ENCODE results near the gene IGFN1. TPM values are rescaled to one million over a fixed set of nuclear protein-coding genes. Genes with fewer than 3 reads are reported as not detected.
A peak's percentile ranks its signal among the peaks of the same experiment; 100 is the strongest.

The IGFN1 gene
- total RNA-seq, 5 donors from 2014 or later (not counting 1 experiment from before 2014, with no cell fraction given) = not detected

- Histone ChIP-seq H3K9me3 (no peaks in the 10 kb centered on the region), H3K27me3 (replicated peaks in 1 of 2; ENCODE audit: control insufficient read depth in 2 of 2, extremely low read depth in 1 of 2, insufficient read depth in 2 of 2, low read length in 1 of 2) (peaks cover 0 to 8% of the 10 kb centered on the region in 2 experiments), H3K4me3 (ENCODE audit: control insufficient read depth in 1 of 2, extremely low read depth in 1 of 2, low read length in 1 of 2) (peak overlapping the region; percentile 62 to 76), H3K27ac (ENCODE audit: low read length) (no peak overlapping the region), H3K36me3 (ENCODE audit: control insufficient read depth in 2 of 2, extremely low read depth in 1 of 2, insufficient read depth in 1 of 2, low read length in 1 of 2) (peaks cover 0 to 11% of the 10 kb centered on the region in 2 donors), H3K4me1 (ENCODE audit: control insufficient read depth in 1 of 2, extremely low read depth in 1 of 2, insufficient read depth in 2 of 2, low read length in 2 of 2) (peaks cover 3 to 19% of the 10 kb centered on the region in 2 experiments)
- H3K27ac Mint-ChIP-seq = peak overlapping the region; percentile 61 to 95
- DNase-seq (peak in 2 of 35 experiments; percentile 4 to 20), ATAC-seq (replicated peaks in 1 of 4) (peak; percentile 78 to 83 (median 82))
- H3K4me1 Mint-ChIP-seq = peaks cover 23 to 27% (median 25%) of the 10 kb centered on the region in 3 donors
- WGBS (ENCODE audit: insufficient coverage) = 3% methylated on average over 28 of the region's 37 CpGs
- H3K4me3 Mint-ChIP-seq = peak overlapping the region; percentile 86 to 93 (median 86)
- CTCF ChIA-PET = interaction anchor here in 1 of 2 donors (0.5 to 1.8 kb wide), 6 partner anchors 17 to 531 kb away, joined by 3 to 10 read pairs (median 4); partner anchors contain the start of gene DDX59
- no peaks in the 10 kb centered on the region for H3K9me3 Mint-ChIP-seq
- peaks cover 8 to 19% of the 10 kb centered on the region in 2 donors for H3K27me3 Mint-ChIP-seq
- POLR2A ChIA-PET = interaction anchor here (0.5 to 0.6 kb wide), 3 partner anchors 51 to 1743 kb away, joined by 3 to 12 read pairs (median 3); no protein-coding TSS in a partner anchor
- H3K36me3 Mint-ChIP-seq = peaks cover 17% of the 10 kb centered on the region
Observed at GRCh38 chr1:201153474-201154388, 36.9 kb upstream of the IGFN1 start.

DNA sequence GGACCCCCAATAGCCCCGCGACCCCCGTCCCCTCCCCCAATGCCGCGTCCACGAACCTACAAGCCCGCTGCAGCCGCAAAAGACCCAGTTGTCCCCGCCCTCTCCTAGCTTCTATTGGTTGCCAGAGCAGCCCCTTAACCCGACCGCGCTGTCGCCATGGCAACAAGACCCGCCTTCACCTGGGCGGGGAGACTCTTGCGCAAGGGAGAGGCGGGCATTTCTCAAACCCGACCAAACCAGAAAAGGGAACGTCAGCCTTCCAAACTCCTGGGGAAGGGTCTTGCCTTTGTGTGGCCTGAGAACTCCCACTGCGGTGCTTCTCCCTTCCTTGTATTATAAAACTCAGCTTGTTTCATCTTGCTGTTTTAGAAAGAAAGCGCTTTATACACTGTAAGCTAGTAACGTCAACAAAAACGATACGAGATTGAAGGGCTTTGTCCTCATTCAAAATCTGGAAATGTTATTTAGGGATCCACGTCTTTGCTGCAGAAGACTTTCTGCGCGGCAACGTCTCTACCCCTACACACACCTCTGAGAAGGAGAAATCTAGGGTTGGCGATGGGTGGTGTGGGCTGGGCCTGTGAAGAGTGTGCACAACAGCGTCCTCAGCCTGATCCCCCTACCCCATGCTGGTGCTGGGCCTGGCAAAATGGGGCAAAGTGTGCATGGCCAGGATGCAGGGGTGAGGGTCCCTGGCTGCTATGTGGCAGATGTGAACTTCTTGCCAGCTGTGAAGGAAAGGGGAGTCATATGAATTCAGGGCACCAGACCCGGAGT lies 36.0 kb upstream of the IGFN1 start, which contains the start of gene TMEM9:
Gene TMEM9, minus strand, starts transcription at position 86 of the 777 bp plus-strand sequence. CDS start 551 bp downstream, outside the sequence.
- ATAC-seq (replicated peaks in 1 of 4) (peak; percentile 96 to 98 (median 96)), DNase-seq (peak; percentile 90 to 99 (median 97))
- H3K27ac ChIP-seq (ENCODE audit: low read length) = peak within 1 kb of the TSS; percentile 10
- H3K9me3 ChIP-seq = no peaks in the 10 kb centered on the region
- Mint-ChIP-seq H3K36me3 (peaks cover 11% of the 10 kb centered on the region), H3K4me3 (peak within 1 kb of the TSS; percentile 86 to 93 (median 86)), H3K4me1 (peaks cover 23 to 27% (median 25%) of the 10 kb centered on the region in 3 donors), H3K27ac (peak within 1 kb of the TSS; percentile 88 to 95), H3K9me3 (no peaks in the 10 kb centered on the region), H3K27me3 (peaks cover 8 to 23% of the 10 kb centered on the region in 2 donors)
- peaks cover 3 to 19% of the 10 kb centered on the region in 2 experiments for H3K4me1 ChIP-seq (ENCODE audit: control insufficient read depth in 1 of 2, extremely low read depth in 1 of 2, insufficient read depth in 2 of 2, low read length in 2 of 2)
- ChIA-PET POLR2A (interaction anchor here (0.5 to 0.6 kb wide), 3 partner anchors 13 to 532 kb away, joined by 3 to 8 read pairs (median 3); no protein-coding TSS in a partner anchor), CTCF (interaction anchor here (0.5 to 1.8 kb wide), 8 partner anchors 9 to 743 kb away, joined by 3 to 10 read pairs (median 4); partner anchors contain the start of gene DDX59 (in 1 of the 2))
- 7% methylated on average over 20 of the region's 31 CpGs for WGBS (ENCODE audit: insufficient coverage)
- H3K36me3 ChIP-seq (ENCODE audit: control insufficient read depth in 2 of 2, extremely low read depth in 1 of 2, insufficient read depth in 1 of 2, low read length in 1 of 2) = peaks cover 0 to 7% of the 10 kb centered on the region in 2 donors
- peak within 1 kb of the TSS; percentile 62 to 76 for H3K4me3 ChIP-seq (ENCODE audit: control insufficient read depth in 1 of 2, extremely low read depth in 1 of 2, low read length in 1 of 2)
- H3K27me3 ChIP-seq (replicated peaks in 1 of 2; ENCODE audit: control insufficient read depth in 2 of 2, extremely low read depth in 1 of 2, insufficient read depth in 2 of 2, low read length in 1 of 2) = peaks cover 0 to 12% of the 10 kb centered on the region in 2 experiments

DNA sequence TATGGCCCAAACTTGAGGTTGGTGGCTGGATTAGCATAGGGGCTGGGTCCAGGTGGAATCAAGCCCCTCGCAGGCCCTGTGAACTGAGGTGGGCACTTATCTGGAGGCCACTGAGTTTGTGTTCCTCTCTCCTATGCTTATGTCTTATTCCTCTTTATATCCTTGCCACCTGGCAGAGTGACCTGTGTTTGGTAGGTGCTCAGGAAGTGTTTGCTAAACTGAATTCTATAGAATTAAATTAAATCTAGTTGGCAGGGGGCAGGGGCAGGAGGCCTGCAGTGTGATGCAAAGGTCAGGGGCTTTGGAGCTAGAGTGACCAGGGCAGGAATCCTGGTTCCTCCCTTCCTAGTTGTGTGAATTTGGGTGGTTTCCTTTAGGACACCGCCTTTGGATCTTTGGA lies 35.3 kb upstream of the IGFN1 start:
- POLR2A ChIA-PET = interaction anchor here in 1 of 2 donors (0.6 kb wide), 1 partner anchor 12 kb away, joined by 3 read pairs; no protein-coding TSS in a partner anchor
- H3K36me3 ChIP-seq (ENCODE audit: control insufficient read depth in 2 of 2, extremely low read depth in 1 of 2, insufficient read depth in 1 of 2, low read length in 1 of 2) = peaks cover 0 to 7% of the 10 kb centered on the region in 2 donors
- peaks cover 10% of the 10 kb centered on the region for H3K36me3 Mint-ChIP-seq
- H3K4me1 Mint-ChIP-seq = peaks cover 23 to 27% (median 25%) of the 10 kb centered on the region in 3 donors
- H3K4me3 ChIP-seq (ENCODE audit: control insufficient read depth in 1 of 2, extremely low read depth in 1 of 2, low read length in 1 of 2) = no peak overlapping the region
- peaks cover 3 to 19% of the 10 kb centered on the region in 2 experiments for H3K4me1 ChIP-seq (ENCODE audit: control insufficient read depth in 1 of 2, extremely low read depth in 1 of 2, insufficient read depth in 2 of 2, low read length in 2 of 2)
- no CpG with 5 or more reads among the region's 2 CpGs for WGBS (ENCODE audit: insufficient coverage)
- no peak for DNase-seq
- CTCF ChIA-PET = interaction anchor here (0.6 to 2.0 kb wide), 4 partner anchors 10 to 743 kb away, joined by 3 to 5 read pairs (median 4); no protein-coding TSS in a partner anchor
- no peaks in the 10 kb centered on the region for H3K9me3 Mint-ChIP-seq
- no peak for ATAC-seq (replicated peaks in 1 of 4)
- H3K27ac Mint-ChIP-seq = no peak overlapping the region
- peaks cover 11 to 23% of the 10 kb centered on the region in 2 donors for H3K27me3 Mint-ChIP-seq
- H3K9me3 ChIP-seq = no peaks in the 10 kb centered on the region
- H3K27me3 ChIP-seq (replicated peaks in 1 of 2; ENCODE audit: control insufficient read depth in 2 of 2, extremely low read depth in 1 of 2, insufficient read depth in 2 of 2, low read length in 1 of 2) = peaks cover 0 to 12% of the 10 kb centered on the region in 2 experiments
- H3K27ac ChIP-seq (ENCODE audit: low read length) = no peak overlapping the region
- peak overlapping the region in 2 of 3 donors; percentile 3 to 6 for H3K4me3 Mint-ChIP-seq

DNA sequence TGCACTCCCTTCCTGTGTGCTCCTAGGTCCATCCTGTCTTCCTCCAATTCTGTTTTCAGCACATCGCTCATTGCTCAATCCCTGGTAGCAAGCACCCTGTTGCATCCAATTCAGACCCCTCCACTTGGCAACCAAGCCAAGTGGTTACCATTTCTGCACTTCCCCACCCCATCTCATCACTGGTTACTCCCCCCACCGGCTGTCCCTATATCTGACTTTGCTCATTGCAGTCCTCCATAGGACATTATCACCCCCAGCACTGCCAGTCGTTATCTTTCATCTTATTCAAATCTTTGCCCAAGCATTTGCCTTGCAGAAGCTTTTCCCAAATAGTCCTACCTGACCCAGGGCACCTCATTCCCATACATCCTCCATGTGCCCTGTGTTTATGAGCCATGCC lies 34.3 kb upstream of the IGFN1 start:
- Histone ChIP-seq H3K9me3 (no peaks in the 10 kb centered on the region), H3K27me3 (replicated peaks in 1 of 2; ENCODE audit: control insufficient read depth in 2 of 2, extremely low read depth in 1 of 2, insufficient read depth in 2 of 2, low read length in 1 of 2) (peaks cover 0 to 12% of the 10 kb centered on the region in 2 experiments), H3K4me1 (ENCODE audit: control insufficient read depth in 1 of 2, extremely low read depth in 1 of 2, insufficient read depth in 2 of 2, low read length in 2 of 2) (peaks cover 3 to 19% of the 10 kb centered on the region in 2 experiments), H3K36me3 (ENCODE audit: control insufficient read depth in 2 of 2, extremely low read depth in 1 of 2, insufficient read depth in 1 of 2, low read length in 1 of 2) (peaks cover 0 to 2% of the 10 kb centered on the region in 2 donors), H3K27ac (ENCODE audit: low read length) (no peak overlapping the region), H3K4me3 (ENCODE audit: control insufficient read depth in 1 of 2, extremely low read depth in 1 of 2, low read length in 1 of 2) (no peak overlapping the region)
- 93% methylated on average over 3 of the region's 3 CpGs for WGBS (ENCODE audit: insufficient coverage)
- CTCF ChIA-PET = interaction anchor here in 1 of 2 donors (2.0 kb wide), 1 partner anchor 15 kb away, joined by 5 read pairs; no protein-coding TSS in a partner anchor
- Mint-ChIP-seq H3K27me3 (peaks cover 11 to 26% of the 10 kb centered on the region in 2 donors), H3K9me3 (no peaks in the 10 kb centered on the region), H3K4me1 (peaks cover 18 to 23% (median 22%) of the 10 kb centered on the region in 3 donors), H3K36me3 (peaks cover 2% of the 10 kb centered on the region), H3K4me3 (no peak overlapping the region), H3K27ac (no peak overlapping the region)
- POLR2A ChIA-PET = no interaction called here
- ATAC-seq (replicated peaks in 1 of 4) (no peak), DNase-seq (no peak)

DNA sequence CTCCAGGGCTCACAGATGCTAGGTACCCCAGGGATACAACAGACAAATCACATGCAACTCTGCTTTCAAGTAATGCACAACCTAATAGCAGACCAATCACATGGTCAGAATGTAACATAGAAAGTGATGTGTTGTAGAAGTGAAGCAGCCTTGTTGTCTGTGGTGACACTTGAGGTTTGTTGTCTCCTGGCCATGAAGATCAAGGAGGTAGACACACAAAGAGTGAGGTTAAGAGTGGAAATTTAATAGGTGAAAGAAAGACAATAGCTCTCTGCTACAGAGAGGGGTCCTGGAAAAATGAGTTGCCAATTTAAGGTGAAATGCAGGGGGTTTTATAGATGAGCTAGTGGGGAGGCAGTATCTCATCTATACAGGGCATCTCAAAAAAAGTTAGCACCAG lies 33.8 kb upstream of the IGFN1 start:
- H3K9me3 Mint-ChIP-seq = no peaks in the 10 kb centered on the region
- no peak overlapping the region for H3K4me3 Mint-ChIP-seq
- H3K27me3 ChIP-seq (replicated peaks in 1 of 2; ENCODE audit: control insufficient read depth in 2 of 2, extremely low read depth in 1 of 2, insufficient read depth in 2 of 2, low read length in 1 of 2) = peaks cover 0 to 12% of the 10 kb centered on the region in 2 experiments
- no peak overlapping the region for H3K4me3 ChIP-seq (ENCODE audit: control insufficient read depth in 1 of 2, extremely low read depth in 1 of 2, low read length in 1 of 2)
- POLR2A ChIA-PET = no interaction called here
- peaks cover 3 to 19% of the 10 kb centered on the region in 2 experiments for H3K4me1 ChIP-seq (ENCODE audit: control insufficient read depth in 1 of 2, extremely low read depth in 1 of 2, insufficient read depth in 2 of 2, low read length in 2 of 2)
- no peak for ATAC-seq (replicated peaks in 1 of 4)
- peaks cover 16 to 23% (median 22%) of the 10 kb centered on the region in 3 donors for H3K4me1 Mint-ChIP-seq
- H3K36me3 ChIP-seq (ENCODE audit: control insufficient read depth in 2 of 2, extremely low read depth in 1 of 2, insufficient read depth in 1 of 2, low read length in 1 of 2) = no peaks in the 10 kb centered on the region
- peaks cover 11 to 27% of the 10 kb centered on the region in 2 donors for H3K27me3 Mint-ChIP-seq
- H3K27ac ChIP-seq (ENCODE audit: low read length) = no peak overlapping the region
- no peak overlapping the region for H3K27ac Mint-ChIP-seq
- no peaks in the 10 kb centered on the region for H3K36me3 Mint-ChIP-seq
- no peaks in the 10 kb centered on the region for H3K9me3 ChIP-seq
- DNase-seq = no peak
- CTCF ChIA-PET = interaction anchor here in 1 of 2 donors (2.0 kb wide), 1 partner anchor 14 kb away, joined by 5 read pairs; no protein-coding TSS in a partner anchor

Measured in T-cell (primary cell).